Measurements from ENCODE around the gene SBK1.

SBK1 gene

GRCh38 chr16:28295276-28295675, 3.0 kb downstream of the SBK1 start:
- Histone ChIP-seq H3K4me3 (no peak overlapping the region), H3K9me3 (no peaks in the 10 kb centered on the region), H3K4me1 (peaks cover 6 to 16% (median 14%) of the 10 kb centered on the region in 4 donors), H3K27ac (no peak overlapping the region), H3K27me3 (peaks cover 0 to 21% of the 10 kb centered on the region in 2 donors), H3K36me3 (no peaks in the 10 kb centered on the region)
- no peak for TF ChIP-seq CTCF (IDR thresholded peaks at IDR 0.05)
- intact Hi-C loops (cut with DNase I; ENCODE audit: low total_unique reads), result no loop called here
- DNase-seq, result no peak

- intact Hi-C loops (cut with DNase I; ENCODE audit: low total_unique reads), result no loop called here
- no peak overlapping the region for H3K27ac ChIP-seq
- no peaks in the 10 kb centered on the region for H3K36me3 ChIP-seq
- no peak for TF ChIP-seq CTCF (IDR thresholded peaks at IDR 0.05)
- no peak for DNase-seq
- peaks cover 6 to 12% (median 12%) of the 10 kb centered on the region in 4 donors for H3K4me1 ChIP-seq
- H3K9me3 ChIP-seq, result no peaks in the 10 kb centered on the region
- H3K4me3 ChIP-seq, result no peak overlapping the region
- peaks cover 0 to 27% of the 10 kb centered on the region in 2 donors for H3K27me3 ChIP-seq
Observed at GRCh38 chr16:28297308-28297707, 5.0 kb downstream of the SBK1 start.

DNA sequence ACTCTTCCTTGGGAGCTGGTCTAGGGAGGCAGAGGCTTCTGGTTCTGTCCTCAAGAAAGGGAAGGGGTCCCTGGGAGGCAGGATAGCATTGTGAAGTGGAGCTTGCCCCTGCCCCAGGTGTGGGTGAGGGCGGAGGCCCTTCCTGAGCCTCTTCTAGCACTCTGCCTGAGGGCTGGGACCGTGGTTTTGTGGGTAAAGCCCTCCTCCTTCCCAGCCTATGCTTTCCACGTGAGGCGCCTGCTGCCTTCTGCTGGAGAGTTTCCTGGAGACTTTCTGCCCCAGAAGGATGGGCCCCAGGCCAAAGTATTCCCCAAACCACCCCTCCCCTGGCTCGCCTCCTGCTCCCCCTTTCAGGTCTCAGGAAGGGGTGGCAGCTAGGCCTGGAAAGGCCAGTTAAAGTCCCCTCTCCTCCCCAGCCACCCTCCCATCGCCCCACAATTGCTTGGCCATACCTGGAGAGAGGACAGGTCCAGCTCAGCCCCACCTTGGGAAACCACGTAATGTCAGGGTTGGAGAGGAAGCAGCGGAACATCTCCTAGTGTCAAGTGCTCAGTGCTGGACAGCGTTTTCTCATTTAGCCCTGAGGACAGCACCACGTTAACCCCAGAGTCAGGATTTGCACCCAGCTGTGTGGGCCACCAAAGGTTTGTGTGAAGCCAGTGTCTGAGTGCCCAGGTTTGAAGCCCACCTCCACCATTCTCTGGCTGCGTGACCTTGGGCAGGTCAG, 5.6 kb downstream of the SBK1 start:
- H3K9me3 ChIP-seq, result no peaks in the 10 kb centered on the region
- peaks cover 0 to 23% of the 10 kb centered on the region in 2 donors for H3K27me3 ChIP-seq

DNA sequence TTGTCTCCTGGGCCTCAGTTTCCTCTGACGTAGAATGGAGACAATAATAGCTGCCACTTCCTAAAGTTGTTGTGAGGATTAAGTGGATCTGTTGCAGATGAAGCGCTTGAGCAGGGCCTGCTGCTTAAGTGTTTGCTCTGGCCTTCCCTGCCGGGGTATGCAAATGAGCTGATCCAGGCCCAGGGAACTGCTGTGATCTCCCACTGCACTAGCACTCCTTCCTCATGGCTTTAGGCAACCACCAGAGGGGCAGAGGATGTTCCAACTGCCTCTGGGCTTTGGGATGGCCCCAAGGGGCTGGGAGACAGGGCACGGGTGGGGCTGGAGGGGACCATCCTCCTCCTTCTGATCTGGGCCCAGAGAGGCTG, 6.2 kb downstream of the SBK1 start:
- no peaks in the 10 kb centered on the region for H3K36me3 ChIP-seq
- intact Hi-C loops (cut with DNase I; ENCODE audit: low total_unique reads), result no loop called here
- TF ChIP-seq CTCF (IDR thresholded peaks at IDR 0.05), result no peak
- peaks cover 0 to 1% (median 1%) of the 10 kb centered on the region in 4 donors for H3K4me1 ChIP-seq
- peaks cover 0 to 17% of the 10 kb centered on the region in 2 donors for H3K27me3 ChIP-seq
- no peak overlapping the region for H3K27ac ChIP-seq
- H3K9me3 ChIP-seq, result no peaks in the 10 kb centered on the region
- no peak for DNase-seq
- H3K4me3 ChIP-seq, result no peak overlapping the region

More for the DNA sequence above, 5.6 kb downstream of the SBK1 start:
- H3K4me1 ChIP-seq, result peaks cover 3 to 7% (median 7%) of the 10 kb centered on the region in 4 donors
- H3K36me3 ChIP-seq, result no peaks in the 10 kb centered on the region
- TF ChIP-seq CTCF (IDR thresholded peaks at IDR 0.05), result no peak
- intact Hi-C loops (cut with DNase I; ENCODE audit: low total_unique reads), result no loop called here
- no peak for DNase-seq
- no peak overlapping the region for H3K4me3 ChIP-seq
- H3K27ac ChIP-seq, result no peak overlapping the region

DNA sequence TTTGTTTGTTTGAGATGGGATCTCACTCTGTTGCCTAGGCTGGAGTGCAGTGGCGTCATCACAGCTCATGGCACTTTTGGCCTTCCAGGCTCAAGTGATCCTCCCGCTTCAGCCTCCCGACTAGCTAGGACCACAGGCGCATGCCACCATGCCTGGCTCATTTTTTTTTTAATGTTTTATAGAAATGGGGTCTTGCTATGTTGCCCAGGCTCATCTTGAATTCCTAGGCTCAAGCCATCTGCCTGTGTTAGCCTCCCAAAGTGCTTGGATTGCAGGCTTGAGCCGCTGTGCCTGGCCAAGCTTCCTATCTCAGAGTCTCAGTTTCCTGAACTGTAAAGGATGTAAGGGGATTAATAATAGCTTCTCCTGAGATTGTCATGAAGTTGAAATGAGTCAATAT, 8.0 kb downstream of the SBK1 start:
- intact Hi-C loops (cut with DNase I; ENCODE audit: low total_unique reads), result no loop called here
- no peak overlapping the region for H3K4me3 ChIP-seq
- H3K36me3 ChIP-seq, result no peaks in the 10 kb centered on the region
- H3K27me3 ChIP-seq, result peaks cover 0 to 9% of the 10 kb centered on the region in 2 donors
- no peaks in the 10 kb centered on the region for H3K4me1 ChIP-seq
- TF ChIP-seq CTCF (IDR thresholded peaks at IDR 0.05), result no peak
- no peak overlapping the region for H3K27ac ChIP-seq
- DNase-seq, result no peak
- H3K9me3 ChIP-seq, result no peaks in the 10 kb centered on the region
